Stromal cell of bone marrow (primary cell): ENCODE data around the gene NWD2.

ENCODE experiments used
- DNase-seq: peaks from one replicate; pipeline ENCODE4 v3.0.0-alpha.2; 2012; ENCODE audit warnings: low read depth

NWD2 gene

GRCh38 chr4:37441231-37442061, 196.9 kb downstream of the NWD2 start:
- DNase-seq: no peak

- DNase-seq: no peak
These were observed 197.4 kb downstream of the NWD2 start for GRCh38 chr4:37442062-37442323.

GRCh38 chr4:37443137-37443536, 198.6 kb downstream of the NWD2 start:
- no peak for DNase-seq

GRCh38 chr4:37445023-37445422, 200.5 kb downstream of the NWD2 start:
- DNase-seq: no peak

- no peak for DNase-seq
These were observed 201.5 kb downstream of the NWD2 start for GRCh38 chr4:37446016-37446415.

DNA sequence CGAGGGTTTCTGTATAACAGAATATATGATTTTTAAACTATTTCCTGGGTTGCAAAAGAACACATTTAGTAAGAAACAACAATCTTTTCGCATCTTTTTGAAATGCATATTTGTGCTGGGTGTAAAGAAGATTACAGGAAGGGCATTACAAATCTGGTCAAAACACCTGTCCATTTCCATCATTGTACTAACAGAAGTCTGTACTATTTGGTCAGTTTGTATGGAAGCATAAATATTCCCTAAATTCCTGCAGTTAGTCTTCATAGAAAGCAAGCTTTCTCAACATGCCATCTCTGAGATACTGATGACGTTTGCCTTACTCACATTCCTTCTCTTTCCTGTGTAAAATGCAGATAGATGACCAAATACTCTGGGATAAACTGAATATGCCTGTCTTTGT, 203.3 kb downstream of the NWD2 start:
- no peak for DNase-seq

DNA sequence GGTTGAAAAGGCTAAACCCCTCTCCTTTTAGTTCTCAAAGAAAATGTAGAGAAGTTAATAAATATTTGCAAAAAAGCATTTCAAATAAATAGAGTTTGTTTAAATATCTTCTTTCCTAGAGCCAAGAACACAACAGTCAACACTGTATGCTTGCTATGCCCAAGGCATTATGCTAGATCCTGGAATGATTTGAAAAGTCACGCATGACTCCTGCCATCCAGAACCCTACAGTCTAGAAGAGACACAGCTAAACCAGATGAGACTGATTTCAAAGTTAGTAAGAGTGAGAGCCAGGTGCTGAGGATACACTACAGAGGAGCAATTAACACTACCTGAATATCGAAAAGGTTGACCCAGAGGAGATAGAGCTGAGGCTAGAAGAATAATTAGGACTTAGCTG, 205.8 kb downstream of the NWD2 start:
- no peak for DNase-seq

DNA sequence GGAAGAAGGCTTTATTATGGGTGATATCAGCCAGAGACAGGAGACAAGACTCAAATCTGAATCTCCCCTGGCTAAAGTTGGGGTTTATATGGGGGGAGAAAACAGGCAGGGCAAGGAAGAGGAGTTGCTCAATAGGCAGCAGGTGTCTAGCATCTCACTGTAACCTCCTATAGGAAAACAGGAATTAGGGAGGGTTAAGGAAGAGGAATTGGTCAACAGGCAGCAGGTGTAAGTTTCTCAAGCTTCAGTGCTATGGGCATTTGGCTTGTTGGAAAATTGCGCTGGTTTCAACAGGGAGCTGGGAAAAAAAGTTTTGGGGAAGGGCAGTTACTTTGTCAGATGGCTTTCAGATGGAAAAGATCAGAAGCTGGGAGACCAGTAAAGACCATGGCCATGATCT, 206.4 kb downstream of the NWD2 start:
- no peak for DNase-seq

DNA sequence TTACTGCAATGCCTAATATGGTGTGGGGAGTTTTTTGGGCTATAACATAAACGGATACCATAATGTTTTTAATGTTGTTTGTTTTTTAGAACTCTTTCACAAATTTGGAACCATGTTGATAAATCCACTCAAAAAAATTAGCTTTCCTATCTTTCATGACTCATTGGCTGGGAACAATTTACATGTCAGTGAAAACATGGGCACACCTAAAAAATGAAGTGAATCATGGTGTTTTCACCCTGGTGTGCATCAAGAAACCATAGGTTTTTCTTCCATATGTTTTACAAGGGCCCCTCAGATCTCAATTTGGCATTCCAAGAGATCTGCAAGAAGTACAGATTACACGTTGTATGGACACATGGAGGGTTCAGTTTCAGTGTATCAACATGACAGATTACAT, 207.1 kb downstream of the NWD2 start:
- DNase-seq: no peak

DNA sequence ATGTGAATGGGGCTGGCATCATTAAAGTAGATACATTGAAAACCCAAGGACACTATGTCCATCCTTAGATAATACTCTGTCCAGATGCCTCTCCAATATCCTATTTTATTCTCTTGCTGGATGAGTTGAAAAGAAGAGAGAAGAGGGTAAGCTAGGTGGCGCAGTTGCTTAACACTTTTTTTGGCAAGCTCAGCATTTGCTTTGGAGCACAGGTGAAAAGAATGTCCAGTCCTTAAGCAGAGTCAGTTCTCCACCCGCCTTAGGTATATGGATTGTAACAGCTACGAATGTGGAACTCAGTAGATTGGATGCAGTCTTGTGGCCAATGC, 208.4 kb downstream of the NWD2 start:
- DNase-seq: peak; percentile 13

DNA sequence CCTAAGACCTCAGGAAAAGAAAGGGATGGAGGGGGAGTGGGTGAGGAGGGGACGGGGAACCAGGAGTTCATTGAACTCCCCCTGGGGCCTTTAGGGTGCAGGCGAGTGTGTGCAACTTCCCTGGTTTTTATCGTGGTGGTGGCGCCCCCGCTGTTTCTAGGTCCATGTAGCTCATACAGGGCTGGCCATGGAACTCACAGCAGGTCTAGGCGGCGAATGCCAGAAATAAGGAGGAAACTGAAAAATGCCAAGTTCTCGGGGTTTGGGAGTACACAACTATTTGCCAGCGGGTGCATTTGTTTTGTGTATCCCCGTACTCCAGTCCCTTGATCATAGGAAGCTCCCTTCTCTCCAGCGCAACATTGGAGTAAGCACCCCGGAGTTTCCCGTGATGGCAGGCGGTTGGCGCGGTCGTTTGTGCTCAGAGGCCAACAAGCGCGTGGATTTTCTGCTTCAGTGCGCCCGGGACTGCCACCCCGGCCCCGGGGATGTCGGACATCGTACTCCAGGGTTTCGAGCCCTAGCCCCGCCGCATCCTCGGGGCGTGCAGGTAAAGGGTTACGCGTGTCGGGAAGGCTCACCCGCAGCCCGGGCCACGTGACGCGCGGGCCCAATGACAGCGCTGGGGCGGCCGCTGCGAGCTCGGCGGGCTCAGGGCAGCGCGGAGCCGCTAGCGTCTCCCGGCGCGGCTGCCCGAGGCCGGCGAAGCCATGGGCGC, 208.9 kb downstream of the NWD2 start:
- no peak for DNase-seq

DNA sequence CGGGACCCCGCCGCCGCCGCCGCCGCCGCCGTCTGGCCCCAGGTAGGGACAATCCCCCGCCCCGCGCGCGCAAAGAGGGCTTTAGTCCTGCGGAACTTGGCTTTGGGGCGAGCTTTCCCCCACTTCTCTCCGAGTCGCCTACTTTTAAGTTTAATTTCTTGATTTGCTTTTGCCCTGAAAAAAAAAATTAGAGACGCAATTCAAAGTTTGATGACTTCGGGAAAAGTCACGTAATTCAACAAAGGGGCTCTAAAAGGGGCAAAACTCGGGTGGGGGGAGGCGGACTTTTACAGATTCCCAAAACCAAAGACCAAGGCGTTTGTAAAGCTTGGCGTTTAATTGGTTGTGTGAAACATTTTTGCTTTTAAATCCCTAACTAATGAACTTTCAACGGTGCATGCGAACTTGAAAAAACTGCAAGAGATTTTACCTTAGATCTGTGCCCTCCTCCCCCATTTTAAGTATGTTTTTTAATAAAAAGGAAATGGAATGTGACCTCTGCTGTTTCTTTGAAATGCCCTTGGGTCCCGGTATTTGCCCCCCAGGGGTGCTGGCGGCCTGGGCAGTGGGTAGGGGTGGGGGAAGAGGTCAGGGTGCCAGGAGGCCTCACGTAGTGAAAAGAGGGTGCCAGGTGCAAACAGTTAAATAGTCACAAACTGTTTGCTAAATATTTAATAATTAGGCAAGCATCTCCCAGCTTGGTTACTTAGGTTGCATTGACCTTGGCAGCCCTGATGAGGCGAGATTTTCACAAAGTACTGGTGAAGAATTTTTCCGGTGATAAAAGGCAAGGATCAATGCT, 209.7 kb downstream of the NWD2 start:
- no peak for DNase-seq

- DNase-seq: no peak
These were observed 211.0 kb downstream of the NWD2 start for GRCh38 chr4:37455301-37456131.

DNA sequence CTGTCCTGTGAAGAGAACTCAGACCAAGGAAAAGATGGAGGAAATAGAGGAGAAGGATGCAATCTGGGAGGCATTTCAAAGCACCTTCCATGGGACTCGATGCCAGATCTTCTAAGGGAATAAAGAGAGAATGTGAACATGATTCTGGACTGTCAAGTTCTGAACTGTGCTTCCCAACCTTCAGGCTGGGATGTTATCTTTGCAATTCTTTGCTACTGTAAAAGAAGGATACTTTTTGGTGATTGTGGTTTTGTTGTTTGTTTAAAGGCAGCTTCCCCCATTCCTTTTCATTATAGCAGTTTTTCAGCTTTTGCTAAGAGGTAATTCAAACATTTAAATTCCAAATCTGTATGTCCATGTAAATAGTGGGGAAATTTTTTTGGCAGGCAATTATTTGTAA, 217.3 kb downstream of the NWD2 start:
- no peak for DNase-seq

DNA sequence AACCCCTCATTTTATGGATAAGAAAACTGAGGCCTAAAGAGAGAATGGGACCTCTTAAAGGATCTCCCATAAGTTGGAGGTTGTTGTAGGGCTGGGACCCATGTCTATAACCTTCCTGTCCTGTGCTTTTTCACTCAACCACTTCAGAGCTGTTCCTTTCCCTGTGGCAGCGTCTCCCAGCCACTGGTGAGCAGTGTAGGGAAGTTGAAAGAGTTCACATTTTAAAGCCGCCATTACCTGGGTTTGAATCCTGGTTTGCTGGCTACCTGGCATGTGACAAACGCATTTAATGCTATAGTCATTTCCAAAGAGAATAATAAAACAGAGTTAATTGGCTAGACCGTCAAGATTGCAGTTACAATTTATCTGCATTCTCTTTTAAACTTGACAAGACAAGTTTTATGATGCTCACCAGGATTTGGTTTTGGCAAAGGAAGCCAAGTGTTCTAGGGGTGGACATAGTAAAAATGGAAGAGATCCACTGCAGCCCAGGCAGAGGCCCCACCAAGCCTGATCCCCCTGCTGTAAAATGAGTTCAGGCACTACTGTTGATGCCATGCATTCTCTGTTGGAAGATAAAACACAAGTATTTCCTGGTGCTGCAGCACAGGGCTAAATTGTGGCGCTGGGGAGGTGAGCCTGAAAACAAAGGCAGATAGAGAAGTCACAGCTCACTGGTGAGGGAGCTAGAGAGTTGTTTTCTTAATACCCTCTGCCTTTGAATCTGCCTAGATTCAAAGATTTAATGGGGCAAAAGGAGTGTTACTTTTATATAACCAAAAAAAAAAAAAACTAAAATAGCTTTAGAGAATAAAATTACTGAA, 218.7 kb downstream of the NWD2 start:
- DNase-seq: no peak

DNA sequence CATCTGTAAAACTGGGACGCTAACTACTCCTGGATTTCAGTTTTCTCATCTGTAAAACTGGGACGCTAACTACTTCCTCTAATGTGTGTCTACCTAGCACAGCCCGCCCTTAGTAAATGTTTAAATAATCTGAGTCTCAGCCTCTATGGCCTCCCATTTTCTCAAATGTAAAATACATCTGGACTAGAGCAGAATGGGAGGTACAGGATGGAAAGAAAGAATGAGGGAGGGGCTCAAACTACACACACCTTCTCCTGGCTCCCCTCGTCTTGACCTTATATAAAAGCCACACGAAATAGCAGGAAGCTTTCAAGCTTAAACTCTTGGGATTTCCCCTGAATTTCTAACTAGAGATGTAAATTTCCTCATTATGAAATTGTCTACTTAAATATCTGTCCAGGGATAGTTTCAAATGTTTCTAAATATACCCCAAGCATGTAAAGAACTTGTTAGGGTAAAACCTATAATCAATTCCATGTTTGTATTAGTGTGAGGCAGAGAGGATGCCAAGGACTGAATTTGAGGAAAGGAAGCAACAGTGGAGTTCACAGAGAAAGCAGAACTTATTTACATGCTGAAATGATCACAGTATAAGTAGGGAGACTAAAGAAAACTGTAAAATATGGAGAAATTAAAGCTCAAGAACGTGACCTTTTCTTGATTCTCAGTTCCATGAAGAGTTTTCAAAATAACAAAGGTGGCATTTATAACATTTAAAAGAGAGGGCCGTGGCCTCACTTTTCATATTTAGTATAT, 220.0 kb downstream of the NWD2 start:
- DNase-seq: no peak

DNA sequence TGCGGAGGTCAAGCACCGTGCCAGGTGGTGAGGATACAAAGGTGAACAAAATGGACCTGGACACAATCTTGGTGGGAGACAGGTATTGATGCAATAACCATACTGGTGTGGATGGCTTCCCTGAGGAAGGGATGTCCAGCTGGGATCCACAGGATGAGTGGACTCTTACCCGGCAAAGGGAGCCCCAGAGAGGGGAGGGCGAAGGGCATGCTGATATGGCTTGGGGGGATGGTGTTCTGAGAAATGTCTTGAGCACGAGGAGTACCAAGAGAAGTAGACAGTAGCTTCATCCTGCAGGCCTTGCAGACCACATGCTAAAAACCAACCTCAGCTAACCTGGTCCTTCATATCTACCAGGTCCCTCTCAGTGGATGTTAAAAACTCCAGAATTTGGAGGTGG, 220.8 kb downstream of the NWD2 start:
- no peak for DNase-seq

- no peak for DNase-seq
These were observed 221.3 kb downstream of the NWD2 start for GRCh38 chr4:37465845-37466244.

DNA sequence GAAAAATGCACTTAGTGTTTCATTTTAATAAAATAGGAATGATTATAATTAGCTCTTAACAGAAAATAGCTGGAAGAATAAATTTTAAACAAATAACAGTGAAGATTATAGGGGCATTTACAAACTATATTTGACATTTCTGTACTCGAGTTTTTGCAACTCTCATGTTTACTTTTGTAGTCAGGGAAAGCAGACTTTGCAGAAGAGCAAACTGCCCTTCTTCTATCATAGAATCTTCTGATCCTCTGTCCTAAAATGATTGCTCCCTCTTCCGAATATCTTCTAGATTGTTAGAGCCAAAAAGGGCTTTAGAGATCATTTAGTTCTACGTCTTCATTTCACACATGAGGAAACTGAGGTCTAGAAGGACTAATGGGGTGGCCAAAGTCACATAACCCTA, 222.7 kb downstream of the NWD2 start:
- DNase-seq: no peak

DNA sequence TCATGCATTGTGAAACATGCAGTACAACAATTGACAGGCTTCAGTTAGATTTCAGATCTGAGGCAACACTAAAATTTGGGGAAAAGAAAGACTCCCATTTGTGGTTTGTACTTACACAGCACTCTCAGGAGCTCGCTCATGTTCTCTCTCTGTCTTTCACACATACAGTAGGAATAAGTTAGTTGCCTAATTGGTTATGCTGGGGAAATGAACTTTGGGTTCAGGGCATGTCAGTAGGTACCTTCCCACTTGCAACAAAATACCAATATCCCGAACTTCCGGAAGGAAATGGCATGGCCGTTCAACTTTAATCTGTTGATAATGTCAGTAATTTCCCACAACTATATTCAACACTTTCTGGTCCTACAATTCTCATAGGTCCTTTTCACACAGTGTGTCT, 223.3 kb downstream of the NWD2 start:
- DNase-seq: no peak

GRCh38 chr4:37469286-37469685, 224.7 kb downstream of the NWD2 start:
- no peak for DNase-seq
